ENCODE results near the gene PRPF6.
A peak's percentile ranks its signal among the peaks of the same experiment; 100 is the strongest.

Gene PRPF6

DNA sequence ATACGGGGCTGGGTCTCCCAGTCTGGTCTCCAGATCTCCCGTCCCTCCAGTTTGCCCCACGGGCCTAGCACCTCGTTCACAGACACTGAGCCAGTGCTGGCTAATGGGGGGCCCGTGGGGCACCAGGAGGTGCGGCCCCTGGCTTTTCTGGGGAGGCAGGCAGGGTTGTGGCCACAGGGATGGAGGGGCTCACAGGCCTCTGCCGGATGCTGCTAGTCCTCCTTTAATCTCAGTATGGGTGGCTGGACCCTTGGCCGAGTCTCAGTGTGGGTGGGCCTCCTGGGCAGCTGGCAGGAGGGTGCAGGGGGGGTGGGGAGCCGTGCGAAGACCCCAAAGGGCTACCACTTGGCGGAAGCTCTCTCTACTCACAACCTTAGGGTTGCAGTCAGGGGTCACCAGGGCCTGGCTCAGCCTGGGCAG lies 70.1 kb downstream of the PRPF6 start:
- H3K27me3 ChIP-seq (ENCODE audit: insufficient read depth, poor library complexity, severe bottlenecking): peaks cover 47% of the 10 kb centered on the region
- no peak for ATAC-seq (ENCODE audit: low read depth)

DNA sequence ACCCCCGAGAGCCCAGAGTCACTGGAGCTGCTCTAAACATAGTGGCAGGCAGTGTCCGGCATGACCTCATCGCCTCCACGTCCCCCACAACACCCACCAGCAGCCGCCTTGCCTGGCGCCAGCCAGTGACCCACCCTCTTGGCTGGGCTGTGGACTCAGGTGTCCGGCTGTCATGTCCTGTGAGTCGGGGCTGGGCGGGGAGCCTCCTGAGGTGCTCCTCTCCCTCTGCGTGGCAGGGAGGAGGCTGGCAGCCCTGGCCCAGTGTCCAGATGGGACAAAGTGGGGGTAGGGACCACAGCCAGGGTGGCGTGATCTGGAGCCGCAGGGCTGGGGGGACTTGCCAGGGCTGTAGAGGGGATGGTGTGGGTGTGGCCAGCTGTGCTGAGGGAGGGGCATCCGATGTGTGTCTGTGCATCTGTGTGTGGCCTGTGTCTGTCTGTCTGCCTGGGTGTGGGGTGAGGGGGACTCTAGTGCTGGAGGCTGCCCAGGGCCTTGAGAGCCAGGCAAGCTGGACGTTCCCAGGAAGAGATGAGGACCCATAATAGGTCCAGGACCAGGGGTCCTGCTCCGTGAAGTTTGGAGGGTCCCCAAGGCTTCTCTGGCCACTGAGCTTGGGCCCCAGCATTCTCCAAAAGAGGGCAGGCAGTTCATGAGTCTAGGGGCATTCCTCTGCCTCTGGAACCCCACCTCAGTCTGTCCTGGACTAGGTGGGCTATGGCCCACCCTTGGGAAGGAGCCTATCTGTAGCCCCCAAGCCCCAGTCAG lies 70.8 kb downstream of the PRPF6 start:
- DNase-seq (ENCODE audit: low spot score) (no peak), ATAC-seq (ENCODE audit: low read depth) (no peak)
- no peak overlapping the region for H3K4me3 ChIP-seq (ENCODE audit: severe bottlenecking)
- H3K9me3 ChIP-seq (ENCODE audit: severe bottlenecking): no peaks in the 10 kb centered on the region
- no peak overlapping the region for H3K27ac ChIP-seq (ENCODE audit: poor library complexity, severe bottlenecking)
- TF ChIP-seq, protein P1, sequence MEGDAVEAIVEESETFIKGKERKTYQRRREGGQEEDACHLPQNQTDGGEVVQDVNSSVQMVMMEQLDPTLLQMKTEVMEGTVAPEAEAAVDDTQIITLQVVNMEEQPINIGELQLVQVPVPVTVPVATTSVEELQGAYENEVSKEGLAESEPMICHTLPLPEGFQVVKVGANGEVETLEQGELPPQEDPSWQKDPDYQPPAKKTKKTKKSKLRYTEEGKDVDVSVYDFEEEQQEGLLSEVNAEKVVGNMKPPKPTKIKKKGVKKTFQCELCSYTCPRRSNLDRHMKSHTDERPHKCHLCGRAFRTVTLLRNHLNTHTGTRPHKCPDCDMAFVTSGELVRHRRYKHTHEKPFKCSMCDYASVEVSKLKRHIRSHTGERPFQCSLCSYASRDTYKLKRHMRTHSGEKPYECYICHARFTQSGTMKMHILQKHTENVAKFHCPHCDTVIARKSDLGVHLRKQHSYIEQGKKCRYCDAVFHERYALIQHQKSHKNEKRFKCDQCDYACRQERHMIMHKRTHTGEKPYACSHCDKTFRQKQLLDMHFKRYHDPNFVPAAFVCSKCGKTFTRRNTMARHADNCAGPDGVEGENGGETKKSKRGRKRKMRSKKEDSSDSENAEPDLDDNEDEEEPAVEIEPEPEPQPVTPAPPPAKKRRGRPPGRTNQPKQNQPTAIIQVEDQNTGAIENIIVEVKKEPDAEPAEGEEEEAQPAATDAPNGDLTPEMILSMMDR (IDR thresholded peaks at IDR 0.05; ENCODE audit: poor library complexity, severe bottlenecking): no peak
- no peaks in the 10 kb centered on the region for H3K36me3 ChIP-seq (ENCODE audit: low read depth)
- H3K27me3 ChIP-seq (ENCODE audit: insufficient read depth, poor library complexity, severe bottlenecking): peaks cover 40% of the 10 kb centered on the region
- no peaks in the 10 kb centered on the region for H3K4me1 ChIP-seq (ENCODE audit: insufficient read depth, poor library complexity, severe bottlenecking)

More for the DNA sequence above, 70.1 kb downstream of the PRPF6 start:
- Histone ChIP-seq H3K4me3 (ENCODE audit: severe bottlenecking) (no peak overlapping the region), H3K36me3 (ENCODE audit: low read depth) (no peaks in the 10 kb centered on the region), H3K27ac (ENCODE audit: poor library complexity, severe bottlenecking) (no peak overlapping the region), H3K4me1 (ENCODE audit: insufficient read depth, poor library complexity, severe bottlenecking) (no peaks in the 10 kb centered on the region), H3K9me3 (ENCODE audit: severe bottlenecking) (no peaks in the 10 kb centered on the region)
- TF ChIP-seq, protein P1 (IDR thresholded peaks at IDR 0.05; ENCODE audit: poor library complexity, severe bottlenecking): no peak
- DNase-seq (ENCODE audit: low spot score): no peak

DNA sequence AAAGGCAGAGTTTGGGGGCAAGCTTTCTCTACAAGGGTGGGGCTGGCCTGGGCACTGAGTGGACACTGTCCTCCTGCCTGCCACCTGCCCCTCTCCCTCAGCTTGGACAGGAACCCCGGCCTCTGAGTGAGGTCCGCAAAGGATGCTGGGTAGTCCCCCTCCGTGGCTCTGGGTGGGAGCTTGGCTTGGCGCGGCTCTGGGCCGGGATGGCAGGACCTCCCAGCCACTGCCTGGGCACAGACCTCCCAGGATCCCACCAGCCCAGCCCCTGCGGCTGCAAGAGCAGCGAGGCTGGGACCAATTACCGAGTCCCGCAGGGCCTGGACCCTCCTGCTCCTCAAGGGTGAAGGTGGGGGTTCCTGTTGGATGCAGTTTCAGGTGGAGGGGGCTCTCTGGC lies 71.4 kb downstream of the PRPF6 start:
- TF ChIP-seq, protein P1 (IDR thresholded peaks at IDR 0.05; ENCODE audit: poor library complexity, severe bottlenecking): no peak
- H3K4me1 ChIP-seq (ENCODE audit: insufficient read depth, poor library complexity, severe bottlenecking): no peaks in the 10 kb centered on the region
- H3K27ac ChIP-seq (ENCODE audit: poor library complexity, severe bottlenecking): no peak overlapping the region
- ATAC-seq (ENCODE audit: low read depth) (no peak), DNase-seq (ENCODE audit: low spot score) (no peak)
- no peaks in the 10 kb centered on the region for H3K36me3 ChIP-seq (ENCODE audit: low read depth)
- no peaks in the 10 kb centered on the region for H3K9me3 ChIP-seq (ENCODE audit: severe bottlenecking)
- peaks cover 34% of the 10 kb centered on the region for H3K27me3 ChIP-seq (ENCODE audit: insufficient read depth, poor library complexity, severe bottlenecking)
- no peak overlapping the region for H3K4me3 ChIP-seq (ENCODE audit: severe bottlenecking)

DNA sequence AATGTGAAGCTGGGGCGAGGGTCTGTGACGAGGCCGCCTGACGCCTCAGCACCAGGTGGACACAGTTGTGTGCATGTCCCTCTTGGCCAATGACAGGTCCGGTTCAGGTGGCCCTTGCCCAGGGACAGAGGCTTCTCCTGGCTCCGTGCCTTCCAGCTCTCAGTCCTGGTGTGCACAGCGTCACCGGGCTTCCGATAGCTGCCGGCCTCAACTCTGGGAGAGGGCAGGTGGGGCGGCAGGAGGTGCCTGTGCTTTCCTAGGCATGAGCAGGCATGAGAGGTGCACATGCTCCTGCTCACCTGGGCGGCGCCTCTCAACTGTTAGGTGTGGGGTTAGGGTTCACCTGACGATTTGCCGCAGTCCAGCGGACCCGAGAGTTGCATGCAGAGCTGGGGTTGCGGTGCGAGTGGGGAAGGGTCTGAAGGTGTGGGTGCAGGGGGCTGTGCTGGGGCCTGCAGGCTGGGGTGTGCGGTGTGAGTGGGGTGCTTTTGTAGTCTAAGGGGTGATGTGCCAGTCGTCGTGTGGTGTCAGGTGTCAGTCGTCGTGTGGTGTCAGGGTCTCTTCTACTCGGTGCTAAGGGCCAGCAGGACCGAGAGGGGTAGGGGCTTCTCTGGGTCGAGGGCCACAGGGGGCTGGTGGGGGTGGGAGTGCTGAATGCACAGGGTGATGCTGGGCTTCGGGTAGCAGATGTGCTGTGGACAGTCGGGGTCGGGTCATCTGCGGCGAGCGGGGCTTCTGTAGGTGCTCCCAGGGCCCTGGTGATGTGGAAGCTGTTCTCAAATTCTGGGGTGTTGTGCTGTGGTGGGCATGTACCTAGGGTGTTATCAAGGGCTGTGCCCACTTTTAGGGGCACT lies 72.3 kb downstream of the PRPF6 start:
- H3K9me3 ChIP-seq (ENCODE audit: severe bottlenecking): no peaks in the 10 kb centered on the region
- no peaks in the 10 kb centered on the region for H3K36me3 ChIP-seq (ENCODE audit: low read depth)
- TF ChIP-seq, protein P1 (IDR thresholded peaks at IDR 0.05; ENCODE audit: poor library complexity, severe bottlenecking): no peak
- H3K4me1 ChIP-seq (ENCODE audit: insufficient read depth, poor library complexity, severe bottlenecking): no peaks in the 10 kb centered on the region
- H3K27ac ChIP-seq (ENCODE audit: poor library complexity, severe bottlenecking): no peak overlapping the region
- peaks cover 25% of the 10 kb centered on the region for H3K27me3 ChIP-seq (ENCODE audit: insufficient read depth, poor library complexity, severe bottlenecking)
- DNase-seq (ENCODE audit: low spot score) (peak; percentile 88), ATAC-seq (ENCODE audit: low read depth) (no peak)
- H3K4me3 ChIP-seq (ENCODE audit: severe bottlenecking): no peak overlapping the region
